ENCODE data around the gene CSAG2. TPM values are rescaled to one million over a fixed set of nuclear protein-coding genes. Genes with fewer than 3 reads are reported as not detected.
"Not testable (repeated sequence)": the region's sequence is repeated elsewhere in the genome, so short reads cannot be mapped to it uniquely, and the experiment has no call there.

CSAG2 gene
- total RNA-seq, 1 experiment from 2014 or later = not detected

GRCh38 chrX:152735860-152736511 lies 26.9 kb upstream of the CSAG2 start:
- TF ChIP-seq CTCF (conservative IDR thresholded peaks at IDR 0.05; ENCODE audit: low read depth, low read length) = no peak
- no peak for TF ChIP-seq EZH2 (IDR thresholded peaks at IDR 0.05; ENCODE audit: borderline replicate concordance, low read depth, low read length, poor library complexity, severe bottlenecking)
- H3K27me3 ChIP-seq (replicated peaks; ENCODE audit: insufficient read depth, low read depth, low read length, poor library complexity) = peaks cover 14% of the 10 kb centered on the region
- H3K4me1 ChIP-seq (ENCODE audit: insufficient read depth, low read length, poor library complexity, severe bottlenecking) = no peaks in the 10 kb centered on the region
- no TSS peak for BruUV-seq (replicated peaks)
- no peak overlapping the region for H3K27ac ChIP-seq (ENCODE audit: low read depth, low read length, poor library complexity, severe bottlenecking)
- no peaks in the 10 kb centered on the region for H3K9me3 ChIP-seq (ENCODE audit: low read depth, low read length, poor library complexity, severe bottlenecking)
- intact Hi-C loops (cut with micrococcal nuclease; ENCODE audit: unreplicated experiment) = no loop called here
- DNase-seq (ENCODE audit: low spot score) = no peak
- no peaks in the 10 kb centered on the region for H3K36me3 ChIP-seq (ENCODE audit: insufficient read depth, low read length, poor library complexity, severe bottlenecking)
- no peak overlapping the region for H3K4me3 ChIP-seq (ENCODE audit: low read depth, low read length, poor library complexity, severe bottlenecking)
- CTCF ChIA-PET = no interaction called here
- POLR2A ChIA-PET (ENCODE audit: low non-redundant PET) = no interaction called here

GRCh38 chrX:152735101-152735500 lies 26.0 kb upstream of the CSAG2 start:
- no peak for DNase-seq (ENCODE audit: low spot score)

GRCh38 chrX:152734143-152734858 lies 25.2 kb upstream of the CSAG2 start:
- H3K4me3 ChIP-seq (ENCODE audit: low read depth, low read length, poor library complexity, severe bottlenecking); intact Hi-C loops (cut with micrococcal nuclease; ENCODE audit: unreplicated experiment); DNase-seq (ENCODE audit: low spot score); CTCF ChIA-PET; H3K4me1 ChIP-seq (ENCODE audit: insufficient read depth, low read length, poor library complexity, severe bottlenecking); BruUV-seq (replicated peaks); H3K36me3 ChIP-seq (ENCODE audit: insufficient read depth, low read length, poor library complexity, severe bottlenecking); H3K9me3 ChIP-seq (ENCODE audit: low read depth, low read length, poor library complexity, severe bottlenecking); POLR2A ChIA-PET (ENCODE audit: low non-redundant PET); H3K27ac ChIP-seq (ENCODE audit: low read depth, low read length, poor library complexity, severe bottlenecking): not testable (repeated sequence)
- H3K27me3 ChIP-seq (replicated peaks; ENCODE audit: insufficient read depth, low read depth, low read length, poor library complexity) = peaks cover 11% of the 10 kb centered on the region

More at GRCh38 chrX:152735101-152735500, 26.0 kb upstream of the CSAG2 start:
- Histone ChIP-seq H3K27ac (ENCODE audit: low read depth, low read length, poor library complexity, severe bottlenecking) (no peak overlapping the region), H3K27me3 (replicated peaks; ENCODE audit: insufficient read depth, low read depth, low read length, poor library complexity) (peaks cover 14% of the 10 kb centered on the region), H3K36me3 (ENCODE audit: insufficient read depth, low read length, poor library complexity, severe bottlenecking) (no peaks in the 10 kb centered on the region), H3K9me3 (ENCODE audit: low read depth, low read length, poor library complexity, severe bottlenecking) (no peaks in the 10 kb centered on the region), H3K4me1 (ENCODE audit: insufficient read depth, low read length, poor library complexity, severe bottlenecking) (no peaks in the 10 kb centered on the region), H3K4me3 (ENCODE audit: low read depth, low read length, poor library complexity, severe bottlenecking) (no peak overlapping the region)
- no peak for TF ChIP-seq EZH2 (IDR thresholded peaks at IDR 0.05; ENCODE audit: borderline replicate concordance, low read depth, low read length, poor library complexity, severe bottlenecking)
- TF ChIP-seq CTCF (conservative IDR thresholded peaks at IDR 0.05; ENCODE audit: low read depth, low read length) = no peak
- ChIA-PET CTCF (no interaction called here), POLR2A (ENCODE audit: low non-redundant PET) (no interaction called here)
- intact Hi-C loops (cut with micrococcal nuclease; ENCODE audit: unreplicated experiment) = no loop called here
- BruUV-seq (replicated peaks) = no TSS peak
